Left renal cortex interstitium (tissue), 4 donors: ENCODE measurements around the gene PLCD1. TPM values are rescaled to one million over a fixed set of nuclear protein-coding genes. Genes with fewer than 3 reads are reported as not detected.
"Not testable (repeated sequence)": the region's sequence is repeated elsewhere in the genome, so short reads cannot be mapped to it uniquely, and the experiment has no call there.

Experiments used
- DNase-seq, 4 donors: peaks; one replicate each; pipeline ENCODE4 v3.0.0-alpha.2; 2013; ENCODE audit warnings: low read depth in 4 of 4, low spot score in 2 of 4, missing footprints in 1 of 4
- polyA plus RNA-seq, 4 donors: library from polyadenylated mRNA; unstranded; fragments of 120-200 nt; gene quantifications; one replicate each; pipeline ENCODE4 v1.2.1, GENCODE V29; 2013; ENCODE audit not compliant: insufficient read length in 4 of 4

Gene PLCD1
- polyA plus RNA-seq, 4 donors: 21.8 to 25.0 (median 22.4) TPM

DNA sequence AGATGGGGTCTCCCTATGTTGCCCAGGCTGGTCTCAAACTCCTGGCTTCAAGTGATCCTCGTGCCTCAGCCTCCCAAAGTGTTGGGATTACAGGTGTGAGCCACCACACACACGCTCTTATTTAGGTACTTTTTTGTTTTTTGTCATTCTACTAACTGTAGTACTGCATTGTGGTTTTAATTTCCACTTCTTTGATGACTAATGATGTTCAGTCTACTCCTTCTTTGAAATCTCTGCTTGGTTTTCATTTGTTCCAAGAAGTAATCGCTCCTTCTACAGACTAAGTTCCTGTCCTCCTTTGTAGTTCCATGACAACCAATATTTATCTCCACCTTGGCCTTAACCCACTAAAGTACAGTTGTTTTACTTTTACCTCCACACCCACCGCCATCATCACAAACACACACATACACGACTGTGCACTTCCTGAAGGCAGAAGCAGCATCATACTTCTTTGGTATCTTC lies 9.0 kb upstream of the PLCD1 start:
- no peak for DNase-seq

DNA sequence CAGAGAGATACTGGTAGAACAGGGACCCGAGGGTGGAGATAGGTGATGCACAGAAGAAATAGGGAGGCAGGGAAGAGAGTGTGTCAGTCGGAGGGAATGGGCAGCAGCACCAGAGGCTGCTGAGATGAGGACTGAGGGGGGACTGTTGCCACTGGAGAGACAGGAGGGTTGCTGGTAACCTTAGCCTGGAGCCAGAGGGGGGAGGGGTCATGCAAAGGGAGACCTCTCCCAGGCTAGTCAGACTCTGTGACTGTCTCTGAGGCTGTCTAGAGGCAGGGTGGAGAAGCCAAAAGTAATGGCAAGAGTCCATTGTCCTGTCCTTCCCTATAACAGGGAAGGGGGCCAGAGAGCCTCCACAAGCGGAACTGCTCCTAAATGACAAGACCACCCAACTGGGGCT lies 7.5 kb upstream of the PLCD1 start:
- DNase-seq: no peak

DNA sequence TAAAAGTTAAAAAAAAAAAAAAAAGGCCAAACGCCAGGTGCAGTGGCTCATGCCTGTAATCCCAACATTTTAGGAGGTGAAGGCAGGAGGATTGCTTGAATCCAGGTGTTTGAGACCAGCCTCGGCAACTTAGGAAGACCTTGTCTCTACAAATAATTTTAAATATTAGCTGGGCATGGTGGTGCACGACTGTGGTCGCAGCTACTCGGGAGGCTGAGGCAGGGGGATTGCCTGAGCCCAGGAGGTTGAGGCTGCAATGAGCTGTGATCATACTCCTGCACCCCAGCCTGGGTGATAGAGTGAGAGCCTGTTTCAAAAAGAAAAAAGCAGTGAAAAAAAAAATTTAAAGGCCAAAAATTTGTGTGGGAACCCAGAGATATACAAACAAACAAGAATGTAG lies 6.8 kb upstream of the PLCD1 start:
- DNase-seq: no peak

DNA sequence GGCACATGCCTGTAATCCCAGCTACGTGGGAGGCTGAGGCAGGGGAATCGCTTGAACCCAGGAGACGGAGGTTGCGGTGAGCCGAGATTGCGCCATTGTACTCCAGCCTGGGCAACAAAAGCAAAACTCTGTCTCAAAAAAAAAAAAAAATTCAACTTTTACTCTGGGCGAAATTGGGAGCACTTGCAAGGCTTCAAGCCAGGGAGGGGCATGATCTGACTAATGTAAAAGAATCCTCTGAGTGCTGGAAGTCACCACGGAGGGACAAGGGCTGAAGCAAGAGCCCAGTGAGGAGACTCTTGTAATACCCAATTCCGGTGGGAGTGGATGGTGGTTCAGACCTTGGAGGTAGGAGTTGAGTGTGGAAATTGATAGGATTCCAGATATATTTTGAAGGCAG lies 4.9 kb upstream of the PLCD1 start:
- not testable (repeated sequence) for DNase-seq

DNA sequence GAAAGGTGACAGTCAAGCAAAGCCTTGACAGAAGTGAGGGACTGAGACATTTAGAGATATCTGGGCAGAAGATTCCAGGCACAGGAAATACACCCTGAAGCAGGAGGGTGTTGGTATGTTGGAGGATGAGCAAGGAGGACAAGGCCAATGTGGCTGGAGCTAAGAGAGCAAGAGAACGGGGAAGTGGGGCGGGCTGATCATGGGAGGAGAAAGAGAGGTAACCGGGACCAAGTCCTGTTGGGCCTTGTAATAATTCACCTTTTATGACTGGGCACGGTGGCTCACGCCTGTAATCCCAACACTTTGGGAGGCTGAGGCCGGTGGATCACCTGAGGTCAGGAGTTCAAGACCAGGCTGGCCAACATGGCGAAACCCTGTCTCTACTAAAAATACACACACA lies 4.1 kb upstream of the PLCD1 start:
- DNase-seq: not testable (repeated sequence)

DNA sequence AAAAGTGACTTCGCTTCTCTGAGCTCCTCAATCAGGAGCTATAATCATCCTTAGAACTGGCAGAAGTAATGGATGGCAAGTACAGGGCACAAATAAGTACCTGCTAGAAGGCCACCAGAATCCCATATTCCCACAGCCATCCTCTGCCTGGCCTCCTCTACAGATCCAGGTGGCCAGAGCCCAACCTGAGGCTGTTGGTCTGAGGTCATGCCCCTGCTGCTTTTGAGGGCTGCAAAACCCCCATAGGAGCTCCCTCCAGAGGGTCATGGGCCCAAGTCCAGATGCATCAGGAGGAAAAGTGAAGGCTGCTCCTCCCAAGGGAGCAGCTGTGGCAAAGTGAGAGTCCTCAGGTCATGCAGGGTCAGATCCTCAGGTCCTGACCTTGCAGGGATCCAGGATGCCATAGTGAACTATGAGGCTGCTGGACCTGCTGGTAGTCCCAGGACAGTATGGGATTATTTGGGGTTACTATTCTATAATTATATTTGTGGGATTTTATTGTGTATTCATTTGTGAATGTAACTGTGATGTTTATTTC lies 3.0 kb upstream of the PLCD1 start:
- no peak for DNase-seq

DNA sequence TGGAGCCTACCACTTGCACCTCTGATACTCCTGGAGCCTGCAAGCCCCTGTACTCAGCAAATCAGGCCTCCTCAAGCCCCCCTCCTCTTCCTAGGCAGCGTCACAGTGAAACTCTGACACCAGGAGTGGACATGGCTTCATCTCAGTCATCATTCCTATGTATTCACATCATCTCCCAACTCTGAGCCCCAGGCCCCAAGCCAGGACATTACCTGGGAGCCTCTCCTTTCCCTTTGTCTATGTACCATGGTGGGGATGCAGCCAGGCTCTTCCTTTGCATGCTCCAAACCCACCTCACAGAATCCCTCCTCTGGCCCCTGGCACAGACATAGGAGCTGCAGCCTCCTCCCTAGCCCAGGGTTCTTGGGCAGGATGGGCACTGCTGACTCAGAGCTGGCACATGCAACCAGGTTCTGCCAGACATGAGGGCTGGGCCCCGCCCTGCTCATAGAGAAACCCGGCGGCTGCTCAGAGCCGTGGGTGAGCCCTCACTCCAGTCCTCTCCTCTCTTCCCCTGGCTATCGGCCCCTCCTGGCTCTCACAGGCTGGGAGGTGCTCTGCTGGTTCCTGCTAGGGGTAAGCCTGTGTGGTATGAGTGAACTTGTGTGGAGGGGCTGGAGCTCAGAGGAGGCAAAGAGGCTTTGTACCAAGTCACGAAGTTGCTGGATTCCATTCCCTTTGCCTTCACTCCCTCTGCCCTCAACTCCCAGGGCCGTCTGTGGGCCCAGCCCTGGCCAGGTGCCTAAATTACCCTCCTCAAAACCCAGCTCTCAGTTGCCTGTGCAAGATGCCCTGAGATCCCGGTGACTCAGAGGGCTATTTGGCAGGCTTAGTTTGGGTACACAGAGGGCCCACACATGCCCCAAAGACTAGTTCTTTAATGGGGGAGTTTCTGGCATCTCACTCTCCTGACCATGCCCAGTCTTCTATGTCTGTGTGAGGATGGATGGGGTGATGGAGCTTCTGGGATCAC lies 1.9 kb upstream of the PLCD1 start:
- no peak for DNase-seq

DNA sequence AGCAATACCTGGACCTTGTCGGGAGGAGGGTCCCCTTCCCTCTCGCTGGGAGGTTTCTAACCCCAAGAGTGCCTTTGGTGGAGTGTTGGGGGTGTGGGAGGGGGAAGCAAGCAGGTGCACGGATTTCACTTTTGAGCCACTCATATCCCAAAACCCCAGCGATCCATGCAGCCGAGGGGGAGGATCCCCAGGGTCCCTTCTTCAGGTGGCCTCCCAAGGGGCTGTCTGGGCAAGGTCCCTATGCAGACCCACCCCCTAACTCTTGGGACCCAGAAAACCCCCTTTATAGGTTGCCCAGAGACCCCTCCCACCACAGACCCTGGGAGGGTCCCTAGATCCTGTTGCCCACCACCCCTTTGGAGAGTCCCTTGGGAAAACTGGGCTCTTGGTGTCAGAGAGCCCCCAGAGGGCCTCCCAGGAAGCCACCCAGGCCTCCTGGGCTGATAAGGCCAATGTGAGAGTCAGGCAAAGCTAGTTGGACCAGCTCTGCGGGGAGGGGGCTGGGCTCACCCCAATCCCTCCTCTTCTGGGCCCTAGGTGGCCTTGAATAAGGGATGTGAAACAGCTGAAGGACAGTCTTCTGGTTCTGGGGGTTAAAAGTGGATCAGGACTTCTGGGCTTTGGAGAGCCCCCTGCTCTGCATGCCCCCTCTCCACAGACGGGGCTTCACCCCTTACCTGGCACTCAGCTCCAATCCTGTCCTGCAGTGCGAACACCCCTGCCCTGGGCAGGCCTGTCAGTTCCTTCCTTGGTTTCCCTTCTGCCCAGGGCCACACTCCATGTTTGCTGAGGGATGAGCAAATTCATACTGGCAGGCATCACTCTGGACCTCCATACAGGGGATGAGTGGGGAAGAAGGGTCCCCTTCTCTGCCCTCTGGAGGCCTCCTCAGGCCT lies 932 bp upstream of the PLCD1 start:
- no peak for DNase-seq

DNA sequence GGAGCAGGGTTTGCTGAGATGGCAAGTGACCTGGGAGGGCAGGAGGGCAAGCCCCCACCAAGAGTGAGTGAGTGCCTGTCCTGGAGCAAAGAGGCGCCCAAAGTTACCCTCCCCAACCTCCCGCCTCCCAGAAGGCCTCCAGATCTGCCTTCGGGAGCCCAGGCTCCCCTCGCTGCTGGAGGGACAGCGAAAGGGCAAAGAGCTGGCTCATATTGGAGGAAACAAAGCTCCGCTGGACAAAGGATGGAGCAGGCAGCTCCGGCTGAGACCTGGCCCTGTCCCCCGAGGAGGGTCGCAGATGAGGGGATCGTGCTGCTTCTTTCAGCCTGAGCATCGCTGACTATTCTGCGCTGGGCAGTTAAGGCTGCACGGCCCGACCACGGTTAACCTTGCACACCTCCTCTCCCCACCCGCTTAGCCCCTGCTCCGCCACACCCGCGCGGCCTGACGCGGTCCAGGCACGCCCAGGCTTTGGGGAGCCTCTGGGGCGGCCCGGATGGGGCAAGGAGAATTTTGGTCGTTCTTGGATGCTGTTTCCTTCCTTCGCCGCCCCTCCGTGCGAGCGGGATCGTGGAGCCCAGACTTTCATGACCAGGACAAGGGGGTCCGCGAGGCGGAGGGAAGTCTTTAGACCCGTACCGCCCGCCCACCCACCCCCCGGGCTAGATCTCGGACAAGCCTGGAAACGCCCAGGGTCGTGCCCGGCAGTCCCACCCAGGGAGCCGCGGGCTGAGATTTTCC lies 651 bp downstream of the PLCD1 start:
- DNase-seq: no peak

DNA sequence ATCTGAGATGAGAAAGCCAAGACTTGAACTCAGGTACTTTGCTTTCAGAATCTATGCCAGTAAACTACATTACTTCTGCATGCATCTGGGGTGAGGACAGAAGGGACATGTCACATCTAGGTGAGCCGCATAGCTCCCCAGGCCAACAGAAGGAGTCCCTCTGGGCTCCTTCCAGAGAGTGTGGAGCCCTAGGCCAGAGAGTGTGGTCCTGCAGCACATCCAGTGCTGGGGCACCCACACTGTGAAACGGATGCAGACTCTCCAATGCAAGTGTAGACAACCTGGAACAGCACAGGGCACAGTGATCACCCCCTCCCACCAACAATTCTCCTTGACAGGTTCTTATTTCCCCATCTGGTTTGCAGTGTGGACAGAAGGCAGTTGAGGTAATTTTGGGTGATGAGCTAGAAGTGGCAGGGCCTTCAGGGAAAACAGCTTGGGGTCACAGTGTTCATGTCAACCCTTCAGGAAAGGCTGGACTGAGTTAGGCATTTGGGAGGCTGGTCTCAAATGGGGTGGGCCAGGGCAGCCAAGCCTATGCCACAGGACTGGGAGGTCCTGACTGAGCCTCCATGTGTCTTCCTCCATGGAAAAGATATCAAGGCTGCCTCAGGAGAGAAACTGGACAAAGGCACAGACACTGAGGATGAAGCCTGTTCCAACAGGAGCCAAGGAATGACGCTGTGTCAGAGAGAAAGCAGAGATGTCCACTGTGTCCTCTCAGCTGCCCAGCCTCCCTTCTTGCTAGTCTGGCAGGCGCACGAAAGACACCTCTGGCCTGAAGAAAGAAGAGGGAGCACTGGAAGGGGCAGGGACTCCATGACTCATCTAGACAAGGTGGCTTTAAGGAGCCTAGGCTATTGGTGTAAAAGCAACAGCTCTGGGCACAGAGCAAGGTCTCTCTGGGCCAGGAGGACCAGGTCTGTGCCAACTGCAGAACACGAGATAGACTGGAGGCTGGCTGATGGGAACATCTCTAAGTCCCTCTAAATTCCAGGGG lies 1.7 kb downstream of the PLCD1 start:
- no peak for DNase-seq

DNA sequence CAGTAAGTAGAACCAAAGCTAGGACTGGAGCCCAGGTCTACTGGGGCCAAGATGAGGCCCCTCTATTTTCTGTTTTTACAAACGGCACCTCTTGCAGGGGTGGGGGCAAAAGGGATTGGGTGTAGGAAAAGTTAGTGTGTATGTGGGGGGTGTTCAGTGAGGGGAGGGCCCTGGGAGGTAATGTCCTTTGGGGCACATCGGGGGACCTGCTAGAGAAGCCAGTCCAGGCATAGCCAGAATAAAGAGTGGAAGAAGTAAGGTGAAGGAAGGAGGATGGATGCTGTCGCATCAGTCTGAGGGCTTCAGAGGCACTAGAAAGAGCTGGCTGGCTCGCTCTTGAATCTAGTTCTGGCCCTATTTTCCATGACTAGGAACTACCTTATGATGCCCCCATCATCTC lies 2.6 kb downstream of the PLCD1 start:
- no peak for DNase-seq

DNA sequence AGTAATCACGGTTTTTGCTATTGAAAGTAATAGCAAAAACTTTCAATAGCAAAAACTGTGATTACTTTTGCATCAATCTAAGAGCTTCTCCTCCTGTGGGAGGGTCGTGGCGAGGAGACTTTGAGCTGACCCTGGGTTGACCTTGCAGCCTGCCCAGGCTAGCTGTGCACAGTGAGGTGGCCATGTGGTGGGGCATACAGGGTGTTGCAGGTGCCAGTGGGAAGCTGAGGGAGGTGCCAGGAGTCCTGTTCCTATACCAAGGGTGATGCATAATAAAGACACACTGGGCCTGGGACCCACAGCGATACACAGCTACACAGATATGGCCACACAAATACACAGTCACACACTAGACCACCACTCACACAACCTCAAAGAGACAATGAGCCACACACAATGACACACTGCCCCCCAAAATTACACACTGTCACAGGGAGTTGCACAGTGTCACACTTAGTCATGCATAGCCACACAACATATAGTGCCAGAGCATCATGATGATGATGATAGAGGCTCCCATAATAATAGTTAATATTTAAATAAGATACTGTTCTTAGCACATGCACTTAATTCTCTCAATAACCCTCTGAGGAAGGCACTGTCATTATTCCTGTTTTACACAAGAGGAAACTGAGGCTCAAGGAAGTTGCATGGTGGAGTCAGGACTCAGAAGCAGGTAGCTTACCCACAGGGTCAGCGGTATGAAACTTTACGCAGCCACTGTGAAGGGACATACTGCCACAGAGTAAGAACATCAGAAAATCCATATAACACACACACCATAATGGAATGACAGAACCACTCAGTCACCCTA lies 6.3 kb downstream of the PLCD1 start:
- DNase-seq: no peak

DNA sequence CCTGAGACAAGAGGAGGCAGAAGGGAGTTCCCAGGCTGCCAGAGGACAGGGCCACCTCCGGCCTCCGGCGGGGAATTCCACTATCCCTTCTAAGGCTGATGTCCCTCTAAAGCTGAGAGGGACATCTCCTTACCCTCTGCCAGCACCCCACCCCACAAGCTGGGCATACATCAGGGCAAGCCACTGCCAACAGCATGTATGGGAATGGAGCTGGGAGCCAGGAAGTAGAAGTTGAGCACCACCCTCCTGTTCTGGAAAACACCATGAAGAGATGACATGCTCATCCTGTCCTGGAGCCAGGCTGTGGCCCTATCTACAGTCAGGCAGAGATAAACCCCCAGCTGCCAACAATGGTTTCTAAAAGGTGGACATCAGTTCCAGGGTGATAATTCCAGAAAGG lies 7.1 kb downstream of the PLCD1 start:
- DNase-seq: no peak

DNA sequence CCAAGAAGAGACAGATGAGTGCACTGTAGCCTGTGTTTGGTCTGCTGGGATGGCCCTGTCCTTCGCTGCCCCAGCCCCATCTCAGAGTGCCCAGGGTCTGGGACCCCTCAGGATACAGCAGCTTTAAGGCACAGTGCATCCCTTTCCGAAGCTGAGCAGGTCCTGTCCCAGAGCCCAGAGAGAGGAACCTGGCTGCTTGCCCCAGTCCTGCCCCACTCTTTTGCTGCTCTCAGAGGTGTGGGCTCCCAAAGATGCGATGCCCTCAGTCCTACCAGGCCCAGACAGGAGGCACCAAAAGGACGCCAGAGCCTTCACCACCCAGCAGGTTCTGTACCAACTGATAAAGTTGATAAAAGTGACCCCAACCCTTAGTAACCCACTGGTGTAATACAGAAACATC lies 8.2 kb downstream of the PLCD1 start:
- DNase-seq: no peak

DNA sequence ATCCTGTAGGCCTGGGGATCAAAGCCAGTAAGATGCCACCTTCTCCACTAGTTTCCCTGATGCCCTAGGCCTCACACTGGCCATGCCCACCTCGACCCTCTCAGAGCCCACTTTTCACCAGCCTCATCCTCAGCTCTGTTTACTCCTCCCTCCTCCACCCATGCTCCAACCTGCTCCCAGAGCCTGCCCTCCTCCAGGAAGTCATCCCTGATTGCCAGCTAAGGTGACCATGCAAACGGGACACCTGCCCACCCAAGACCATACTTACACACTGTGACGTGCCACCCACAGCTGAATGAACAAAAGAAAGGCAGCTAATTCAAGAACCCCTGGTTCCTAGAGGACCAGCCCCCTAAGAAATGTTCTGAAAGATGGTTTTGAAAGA lies 9.1 kb downstream of the PLCD1 start:
- no peak for DNase-seq

DNA sequence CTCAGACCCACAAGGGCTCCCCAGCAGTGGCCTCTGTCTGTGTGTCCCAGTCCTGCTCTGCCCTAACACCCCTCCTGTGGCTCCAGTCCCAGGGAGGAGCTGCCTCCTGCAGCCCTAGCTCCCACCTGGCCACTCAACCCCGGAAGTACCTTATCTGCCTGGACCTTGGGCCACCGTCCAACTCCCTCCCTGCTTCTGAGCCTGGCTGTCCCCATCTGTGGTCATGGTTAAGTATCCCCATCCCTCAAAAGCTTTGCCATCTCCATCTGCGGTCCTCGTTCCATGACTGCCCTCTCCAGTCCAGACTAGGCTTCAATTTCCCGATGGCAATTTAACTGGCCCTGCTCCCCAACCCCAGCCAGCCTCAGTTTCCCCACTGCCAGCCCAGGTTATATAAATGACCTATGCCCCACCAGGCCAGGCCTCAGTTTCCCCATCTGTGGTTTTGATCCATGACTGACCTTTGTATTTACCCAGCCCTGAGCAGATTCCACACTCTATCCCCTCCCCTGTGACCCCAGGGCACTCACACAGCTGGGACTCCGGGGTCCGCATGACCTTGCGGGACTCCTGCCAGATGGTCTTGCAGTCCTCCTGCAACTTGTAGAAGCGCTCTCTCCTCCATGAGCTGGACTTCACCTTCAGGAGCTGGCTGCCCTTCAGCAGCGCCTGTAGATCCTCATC lies 9.6 kb downstream of the PLCD1 start:
- DNase-seq: no peak

DNA sequence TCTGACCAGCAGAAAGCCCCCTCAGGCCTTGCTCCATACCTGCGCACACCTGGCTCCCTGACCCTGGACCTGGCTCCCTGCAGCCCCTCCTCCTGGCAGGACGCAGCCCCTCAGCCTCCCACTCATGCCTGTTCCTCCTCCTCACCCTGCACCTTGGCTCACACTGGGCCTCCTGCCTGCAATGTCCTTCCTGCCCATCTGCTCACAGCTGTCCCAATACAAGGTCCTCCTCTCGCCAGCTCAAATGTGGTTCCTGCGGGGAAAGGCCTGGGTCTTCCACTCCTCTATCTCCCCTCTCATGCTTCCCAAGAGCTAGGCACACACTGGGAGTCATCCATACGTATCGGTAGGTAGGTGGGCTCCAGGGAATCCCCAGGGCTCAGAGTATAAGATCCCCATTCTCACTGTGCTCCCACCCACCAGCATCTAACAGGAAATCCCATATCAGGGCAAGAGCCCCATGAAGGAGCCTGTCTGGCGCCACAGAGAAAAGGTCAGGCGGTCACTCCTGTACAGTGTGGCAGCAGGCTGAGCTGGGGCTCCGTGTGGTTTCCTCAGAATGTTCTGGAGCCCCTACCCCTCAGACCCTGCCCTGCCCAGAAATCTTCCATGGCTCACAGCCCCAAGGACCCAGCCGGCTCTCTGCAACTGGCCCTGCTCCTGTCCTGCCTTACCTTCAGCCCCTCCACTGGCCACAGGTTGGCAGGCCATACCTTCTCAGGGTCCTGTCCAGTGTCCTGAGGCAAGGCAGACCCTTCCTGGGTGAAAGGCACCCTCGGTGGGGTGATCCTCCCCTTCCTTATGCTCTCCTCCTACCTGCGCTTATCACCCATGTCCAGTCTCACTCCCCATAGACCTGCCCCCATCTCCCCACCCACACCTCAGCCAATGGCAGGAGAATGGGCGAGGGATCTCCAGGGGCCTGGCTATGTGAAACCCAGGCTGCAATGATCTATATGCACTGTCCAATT lies 10.9 kb downstream of the PLCD1 start:
- DNase-seq: no peak
